B cell (primary cell): ENCODE data around the gene KLHDC7B. TPM values are rescaled to one million over a fixed set of nuclear protein-coding genes. Genes with fewer than 3 reads are reported as not detected.
A peak's percentile ranks its signal among the peaks of the same experiment; 100 is the strongest.

Source experiments
- ATAC-seq: fragments of 200-7000 bp; cut with Tn5 transposase; one replicate; pipeline ENCODE4 v1.10.0; 2021; ENCODE audit warnings: low read depth, mild to moderate bottlenecking, moderate number of reproducible peaks, moderate library complexity
- CTCF ChIA-PET: fragments of 350-600 bp; sonication (Branson Sonifier 250); formaldehyde crosslinking; loops from one replicate; lab custom pipeline; 2021; ENCODE audit warnings: antibody characterized with exemption, inconsistent platforms; lab: Charles Lee
- POLR2A ChIA-PET: fragments of 350-600 bp; sonication (Branson Sonifier 250); formaldehyde crosslinking; loops from one replicate; lab custom pipeline; 2021; ENCODE audit warnings: antibody characterized with exemption; lab: Charles Lee
- DNase-seq: peaks from one replicate; pipeline ENCODE4 v3.0.0; 2013
- H2AFZ ChIP-seq: 2 replicates; pipeline ENCODE4 v1.6.1; 2012; ENCODE audit warnings: mild to moderate bottlenecking, low read depth, low read length; ENCODE audit not compliant: insufficient read depth, poor library complexity, severe bottlenecking
- H3K27ac ChIP-seq, 2 donors: 1 replicate in 1 of 2; 2 replicates in 1 of 2; pipeline ENCODE4 v1.5.1; 2012 to 2013; ENCODE audit warnings: low read length in 2 of 2, mild to moderate bottlenecking in 2 of 2, moderate library complexity in 1 of 2
- H3K27me3 ChIP-seq, 4 experiments: fragments of 200-600 bp in 1 of 4; sonication (generic) in 1 of 4; replicated peaks in 1 of 4; 1 replicate in 2 of 4; 2 replicates in 2 of 4; pipeline versions ENCODE4 v1.6.1 to v1.7.0; 2013 to 2016; ENCODE audit warnings: low read length in 3 of 4, mild to moderate bottlenecking in 2 of 4, mixed read lengths in 1 of 4, moderate library complexity in 1 of 4; ENCODE audit not compliant: insufficient read depth in 4 of 4, control insufficient read depth in 3 of 4; ENCODE audit errors: control extremely low read depth in 1 of 4
- H3K36me3 ChIP-seq, 2 experiments: replicated peaks in 1 of 2; 1 replicate in 1 of 2; 2 replicates in 1 of 2; pipeline versions ENCODE4 v1.6.1 to v1.7.1; 2013; ENCODE audit warnings: low read length in 1 of 2; ENCODE audit not compliant: insufficient read depth in 2 of 2, control insufficient read depth in 1 of 2; ENCODE audit errors: control extremely low read depth in 1 of 2, extremely low read depth in 1 of 2
- H3K4me1 ChIP-seq, 2 donors: fragments of 200-600 bp in 1 of 2; sonication (generic) in 1 of 2; 1 replicate in 1 of 2; 2 replicates in 1 of 2; pipeline versions ENCODE4 v1.5.1 to v1.6.1; 2013 to 2017; ENCODE audit warnings: low read length in 2 of 2; ENCODE audit not compliant: control insufficient read depth in 2 of 2, insufficient read depth in 2 of 2
- H3K4me2 ChIP-seq: replicated peaks from 2 replicates; pipeline ENCODE3; 2012; ENCODE audit warnings: mild to moderate bottlenecking, low read depth, low read length; ENCODE audit not compliant: poor library complexity, severe bottlenecking
- H3K4me3 ChIP-seq, 5 experiments: fragments of 200-600 bp in 1 of 5; sonication (generic) in 1 of 5; 1 replicate in 3 of 5; 2 replicates in 2 of 5; pipeline versions ENCODE4 v1.5.1 to v1.7.0; 2011 to 2016; ENCODE audit warnings: low read length in 4 of 5, mild to moderate bottlenecking in 4 of 5, low read depth in 2 of 5, control low read depth in 1 of 5, moderate library complexity in 1 of 5; ENCODE audit not compliant: insufficient read depth in 1 of 5; ENCODE audit errors: control extremely low read depth in 1 of 5, extremely low read depth in 1 of 5
- H3K79me2 ChIP-seq: fragments of 200-600 bp; sonication (generic); one replicate; pipeline ENCODE4 v1.6.0; 2016; ENCODE audit warnings: low read length; ENCODE audit not compliant: control insufficient read depth, insufficient read depth
- H3K9ac ChIP-seq: fragments of 200-600 bp; sonication (generic); 2 replicates; pipeline ENCODE4 v1.6.1; 2017; ENCODE audit warnings: mild to moderate bottlenecking, low read length, moderate library complexity
- H3K9me3 ChIP-seq, 3 donors: one replicate each; pipeline versions ENCODE4 v1.6.1 to v1.7.1; 2013; ENCODE audit warnings: low read length in 2 of 3; ENCODE audit not compliant: control insufficient read depth in 2 of 3, insufficient read depth in 1 of 3; ENCODE audit errors: control extremely low read depth in 1 of 3
- H4K20me1 ChIP-seq: 2 replicates; pipeline ENCODE4 v1.6.0; 2012; ENCODE audit warnings: mild to moderate bottlenecking, low read length; ENCODE audit not compliant: insufficient read depth, control insufficient read depth, poor library complexity, severe bottlenecking
- H3K27ac Mint-ChIP-seq: one replicate; pipeline ENCODE4 v1.8.0; 2021; ENCODE audit warnings: mixed read lengths
- H3K27me3 Mint-ChIP-seq: one replicate; pipeline ENCODE4 v1.8.0; 2021; ENCODE audit warnings: mixed read lengths
- H3K4me1 Mint-ChIP-seq: one replicate; pipeline ENCODE4 v1.8.0; 2021; ENCODE audit warnings: mixed read lengths
- H3K4me3 Mint-ChIP-seq: one replicate; pipeline ENCODE4 v1.8.0; 2021; ENCODE audit warnings: mixed read lengths
- H3K9me3 Mint-ChIP-seq: one replicate; pipeline ENCODE4 v1.8.0; 2022; ENCODE audit warnings: mixed read lengths; ENCODE audit not compliant: insufficient read depth
- EZH2 ChIP-seq: IDR thresholded peaks from 2 replicates; pipeline ENCODE4 v1.6.1; 2012; ENCODE audit warnings: borderline replicate concordance, low read depth, mild to moderate bottlenecking, moderate library complexity, low read length; ENCODE audit not compliant: insufficient read depth, poor library complexity, severe bottlenecking
- WGBS: methylation state at CpG from one replicate; pipeline ENCODE4 v1.1.5; 2013; ENCODE audit warnings: missing lambda C conversion rate; ENCODE audit not compliant: insufficient coverage; 5-methylcytosine and 5-hydroxymethylcytosine counted together
- intact Hi-C: fragments of 100-400 bp; cut with micrococcal nuclease; formaldehyde crosslinking; loops from one replicate; pipeline ENCODE4 v1.10.0; 2022
- polyA plus RNA-seq: library from polyadenylated mRNA; depleted of rRNA; stranded (reverse); fragments of >200 nt; gene quantifications from 2 replicates; pipeline ENCODE4 v1.2.3, GENCODE V29; 2012
- total RNA-seq, 2 donors: library from RNA; stranded (reverse); fragments of 120-200 nt in 1 of 2; gene quantifications; 1 replicate in 1 of 2; 2 replicates in 1 of 2; pipeline versions ENCODE4 v1.2.3 to v1.2.4, GENCODE V29; 2013 to 2022
- TF ChIP-seq, protein P1 (sequence below): fragments of 200-600 bp; IDR thresholded peaks from one replicate; pipeline ENCODE4 v1.8.0; 2022; ENCODE audit warnings: antibody characterized with exemption, mild to moderate bottlenecking

The KLHDC7B gene
- total and polyA plus RNA-seq, 2 donors (not counting 1 experiment from before 2014, with no cell fraction given), result 1.8 to 6.2 TPM

DNA sequence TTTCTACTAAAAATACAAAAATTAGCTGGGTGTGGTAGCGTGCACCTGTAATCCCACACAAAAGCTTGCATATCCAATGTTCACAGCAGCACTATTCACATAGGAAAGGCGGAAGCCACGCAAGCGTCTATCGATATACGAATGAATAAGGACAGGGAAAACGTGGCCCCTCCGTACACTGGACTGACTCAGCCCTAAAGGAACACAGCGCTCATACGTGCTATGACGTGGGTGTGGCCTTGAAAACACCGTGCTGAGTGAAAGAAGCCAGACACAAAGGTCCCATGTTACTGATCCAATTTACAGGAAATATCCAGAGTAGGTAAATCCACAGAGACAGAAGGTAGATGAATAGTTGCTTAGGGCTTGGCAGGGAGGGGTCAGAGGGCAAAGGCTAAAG lies 45.2 kb upstream of the KLHDC7B start:
- H4K20me1 ChIP-seq, result peaks cover 10% of the 10 kb centered on the region
- no peak overlapping the region for H2AFZ ChIP-seq
- intact Hi-C loops, result no loop called here
- Mint-ChIP-seq H3K27me3 (no peaks in the 10 kb centered on the region), H3K9me3 (no peaks in the 10 kb centered on the region), H3K4me3 (no peak overlapping the region), H3K27ac (no peak overlapping the region), H3K4me1 (peaks cover 4% of the 10 kb centered on the region)
- H3K4me3 ChIP-seq, result no peak overlapping the region
- WGBS, result 100% methylated on average over 11 of the region's 12 CpGs
- TF ChIP-seq EZH2, result no peak
- TF ChIP-seq, protein P1, sequence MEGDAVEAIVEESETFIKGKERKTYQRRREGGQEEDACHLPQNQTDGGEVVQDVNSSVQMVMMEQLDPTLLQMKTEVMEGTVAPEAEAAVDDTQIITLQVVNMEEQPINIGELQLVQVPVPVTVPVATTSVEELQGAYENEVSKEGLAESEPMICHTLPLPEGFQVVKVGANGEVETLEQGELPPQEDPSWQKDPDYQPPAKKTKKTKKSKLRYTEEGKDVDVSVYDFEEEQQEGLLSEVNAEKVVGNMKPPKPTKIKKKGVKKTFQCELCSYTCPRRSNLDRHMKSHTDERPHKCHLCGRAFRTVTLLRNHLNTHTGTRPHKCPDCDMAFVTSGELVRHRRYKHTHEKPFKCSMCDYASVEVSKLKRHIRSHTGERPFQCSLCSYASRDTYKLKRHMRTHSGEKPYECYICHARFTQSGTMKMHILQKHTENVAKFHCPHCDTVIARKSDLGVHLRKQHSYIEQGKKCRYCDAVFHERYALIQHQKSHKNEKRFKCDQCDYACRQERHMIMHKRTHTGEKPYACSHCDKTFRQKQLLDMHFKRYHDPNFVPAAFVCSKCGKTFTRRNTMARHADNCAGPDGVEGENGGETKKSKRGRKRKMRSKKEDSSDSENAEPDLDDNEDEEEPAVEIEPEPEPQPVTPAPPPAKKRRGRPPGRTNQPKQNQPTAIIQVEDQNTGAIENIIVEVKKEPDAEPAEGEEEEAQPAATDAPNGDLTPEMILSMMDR, result no peak
- H3K4me1 ChIP-seq, result peaks cover 3 to 10% of the 10 kb centered on the region in 2 donors
- no peak for ATAC-seq
- DNase-seq, result peak; percentile 8
- H3K4me2 ChIP-seq, result no peak overlapping the region
- peaks cover 0 to 24% of the 10 kb centered on the region in 2 experiments for H3K36me3 ChIP-seq
- ChIA-PET CTCF (interaction anchor here (0.8 to 4.6 kb wide), 5 partner anchors 10 to 62 kb away, joined by 4 to 40 read pairs (median 9); partner anchors contain the start of genes SCO2 and SYCE3), POLR2A (interaction anchor here (0.7 kb wide), 1 partner anchor 50 kb away, joined by 3 read pairs; no protein-coding TSS in a partner anchor)
- H3K9ac ChIP-seq, result no peak overlapping the region
- H3K27me3 ChIP-seq, result no peaks in the 10 kb centered on the region
- H3K9me3 ChIP-seq, result no peaks in the 10 kb centered on the region
- H3K79me2 ChIP-seq, result peaks cover 6% of the 10 kb centered on the region
- no peak overlapping the region for H3K27ac ChIP-seq

DNA sequence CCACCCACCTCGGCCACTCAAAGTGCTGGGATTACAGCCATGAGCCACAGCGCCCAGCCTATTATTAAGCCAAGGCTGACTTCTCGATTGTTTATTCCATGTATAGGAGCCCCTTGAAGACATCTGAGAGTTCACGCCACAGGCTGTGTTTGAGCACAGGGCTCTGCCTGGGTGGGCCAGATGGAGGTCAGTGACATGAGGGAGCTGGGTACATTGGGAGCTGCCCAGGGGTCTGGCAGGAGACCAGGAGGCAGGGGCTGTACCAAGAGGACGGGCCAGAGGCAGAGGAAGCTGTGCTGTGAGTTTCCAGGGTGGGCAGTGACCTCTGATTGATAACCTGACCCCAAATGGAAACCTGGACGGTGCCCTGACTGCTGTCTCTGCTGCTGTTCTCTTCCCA lies 43.6 kb upstream of the KLHDC7B start:
- DNase-seq (no peak), ATAC-seq (no peak)
- intact Hi-C loops, result no loop called here
- CTCF ChIA-PET, result interaction anchor here (1.4 kb wide), 1 partner anchor 29 kb away, joined by 4 read pairs; no protein-coding TSS in a partner anchor
- Histone ChIP-seq H2AFZ (no peak overlapping the region), H3K4me1 (peaks cover 13 to 25% of the 10 kb centered on the region in 2 donors), H3K4me2 (no peak overlapping the region), H3K36me3 (peaks cover 0 to 32% of the 10 kb centered on the region in 2 experiments), H3K4me3 (no peak overlapping the region), H4K20me1 (peaks cover 27% of the 10 kb centered on the region), H3K79me2 (peaks cover 23% of the 10 kb centered on the region), H3K9me3 (no peaks in the 10 kb centered on the region), H3K27ac (no peak overlapping the region), H3K9ac (no peak overlapping the region), H3K27me3 (no peaks in the 10 kb centered on the region)
- POLR2A ChIA-PET, result interaction anchor here (0.6 to 0.7 kb wide), 2 partner anchors 50 to 60 kb away, joined by 3 to 4 read pairs; no protein-coding TSS in a partner anchor
- H3K27ac Mint-ChIP-seq, result no peak overlapping the region
- WGBS, result 97% methylated on average over 6 of the region's 6 CpGs
- no peak overlapping the region for H3K4me3 Mint-ChIP-seq
- no peaks in the 10 kb centered on the region for H3K27me3 Mint-ChIP-seq
- TF ChIP-seq, protein P1, result no peak
- TF ChIP-seq EZH2, result no peak
- no peaks in the 10 kb centered on the region for H3K9me3 Mint-ChIP-seq
- H3K4me1 Mint-ChIP-seq, result peaks cover 12% of the 10 kb centered on the region
